SK-N-SH (cell line): ENCODE data around the gene CFAP65.

Source experiments
- EP300 ChIP-seq, 2 experiments: IDR thresholded peaks; 2 replicates each; pipeline versions ENCODE4 v1.4.0 to v1.6.1; 2012; ENCODE audit warnings: borderline replicate concordance in 1 of 2, low read depth in 1 of 2, low read length in 1 of 2
- FOXJ3 ChIP-seq: sonication (generic); formaldehyde crosslinking; IDR thresholded peaks from 2 replicates; pipeline ENCODE4 v1.5.1; 2020; ENCODE audit warnings: mild to moderate bottlenecking, missing genetic modification reagents
- POLR2AphosphoS5 ChIP-seq: IDR thresholded peaks from 2 replicates; pipeline ENCODE4 v1.6.1; 2012; ENCODE audit warnings: low read depth, low read length
- TF ChIP-seq, protein P1 (sequence below): fragments of 200-600 bp; sonication (generic); IDR thresholded peaks from 2 replicates; pipeline ENCODE4 v1.6.1; 2017; ENCODE audit warnings: antibody characterized with exemption, mild to moderate bottlenecking, moderate library complexity
- TF ChIP-seq, protein P2 (sequence below): IDR thresholded peaks from 2 replicates; pipeline ENCODE4 v1.6.1; 2012; ENCODE audit warnings: mild to moderate bottlenecking, low read depth, low read length, moderate library complexity
- TF ChIP-seq, protein P3 (sequence below): fragments of 150-350 bp; IDR thresholded peaks from 2 replicates; pipeline ENCODE4 v1.6.1; 2016; ENCODE audit warnings: mild to moderate bottlenecking, low read depth, low read length

DNA sequence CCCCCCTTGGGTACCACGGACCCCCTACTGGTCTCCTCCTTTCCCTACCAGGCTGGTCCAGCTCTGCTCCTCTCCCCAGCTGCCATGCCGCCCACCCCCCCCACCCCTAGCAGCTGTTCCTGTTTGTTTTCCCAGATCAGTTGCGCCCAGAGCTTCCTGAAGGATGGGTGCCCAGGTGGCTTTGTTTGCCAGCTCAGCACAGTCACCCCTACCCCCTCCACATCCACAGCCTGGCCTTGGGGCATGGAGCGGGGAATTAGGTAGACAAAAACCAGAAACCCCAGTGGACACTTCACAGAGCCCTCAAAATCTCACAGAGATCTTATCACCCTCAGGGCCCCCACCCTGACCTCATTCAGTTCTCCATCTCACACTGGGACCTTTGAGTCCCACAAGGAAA is 44.4 kb downstream of the CFAP65 start:
- TF ChIP-seq, protein P1, sequence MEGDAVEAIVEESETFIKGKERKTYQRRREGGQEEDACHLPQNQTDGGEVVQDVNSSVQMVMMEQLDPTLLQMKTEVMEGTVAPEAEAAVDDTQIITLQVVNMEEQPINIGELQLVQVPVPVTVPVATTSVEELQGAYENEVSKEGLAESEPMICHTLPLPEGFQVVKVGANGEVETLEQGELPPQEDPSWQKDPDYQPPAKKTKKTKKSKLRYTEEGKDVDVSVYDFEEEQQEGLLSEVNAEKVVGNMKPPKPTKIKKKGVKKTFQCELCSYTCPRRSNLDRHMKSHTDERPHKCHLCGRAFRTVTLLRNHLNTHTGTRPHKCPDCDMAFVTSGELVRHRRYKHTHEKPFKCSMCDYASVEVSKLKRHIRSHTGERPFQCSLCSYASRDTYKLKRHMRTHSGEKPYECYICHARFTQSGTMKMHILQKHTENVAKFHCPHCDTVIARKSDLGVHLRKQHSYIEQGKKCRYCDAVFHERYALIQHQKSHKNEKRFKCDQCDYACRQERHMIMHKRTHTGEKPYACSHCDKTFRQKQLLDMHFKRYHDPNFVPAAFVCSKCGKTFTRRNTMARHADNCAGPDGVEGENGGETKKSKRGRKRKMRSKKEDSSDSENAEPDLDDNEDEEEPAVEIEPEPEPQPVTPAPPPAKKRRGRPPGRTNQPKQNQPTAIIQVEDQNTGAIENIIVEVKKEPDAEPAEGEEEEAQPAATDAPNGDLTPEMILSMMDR = no peak
- peak; percentile 96 for TF ChIP-seq FOXJ3 (CRISPR knock-in tag)
- no peak for TF ChIP-seq POLR2AphosphoS5
- TF ChIP-seq, protein P2, sequence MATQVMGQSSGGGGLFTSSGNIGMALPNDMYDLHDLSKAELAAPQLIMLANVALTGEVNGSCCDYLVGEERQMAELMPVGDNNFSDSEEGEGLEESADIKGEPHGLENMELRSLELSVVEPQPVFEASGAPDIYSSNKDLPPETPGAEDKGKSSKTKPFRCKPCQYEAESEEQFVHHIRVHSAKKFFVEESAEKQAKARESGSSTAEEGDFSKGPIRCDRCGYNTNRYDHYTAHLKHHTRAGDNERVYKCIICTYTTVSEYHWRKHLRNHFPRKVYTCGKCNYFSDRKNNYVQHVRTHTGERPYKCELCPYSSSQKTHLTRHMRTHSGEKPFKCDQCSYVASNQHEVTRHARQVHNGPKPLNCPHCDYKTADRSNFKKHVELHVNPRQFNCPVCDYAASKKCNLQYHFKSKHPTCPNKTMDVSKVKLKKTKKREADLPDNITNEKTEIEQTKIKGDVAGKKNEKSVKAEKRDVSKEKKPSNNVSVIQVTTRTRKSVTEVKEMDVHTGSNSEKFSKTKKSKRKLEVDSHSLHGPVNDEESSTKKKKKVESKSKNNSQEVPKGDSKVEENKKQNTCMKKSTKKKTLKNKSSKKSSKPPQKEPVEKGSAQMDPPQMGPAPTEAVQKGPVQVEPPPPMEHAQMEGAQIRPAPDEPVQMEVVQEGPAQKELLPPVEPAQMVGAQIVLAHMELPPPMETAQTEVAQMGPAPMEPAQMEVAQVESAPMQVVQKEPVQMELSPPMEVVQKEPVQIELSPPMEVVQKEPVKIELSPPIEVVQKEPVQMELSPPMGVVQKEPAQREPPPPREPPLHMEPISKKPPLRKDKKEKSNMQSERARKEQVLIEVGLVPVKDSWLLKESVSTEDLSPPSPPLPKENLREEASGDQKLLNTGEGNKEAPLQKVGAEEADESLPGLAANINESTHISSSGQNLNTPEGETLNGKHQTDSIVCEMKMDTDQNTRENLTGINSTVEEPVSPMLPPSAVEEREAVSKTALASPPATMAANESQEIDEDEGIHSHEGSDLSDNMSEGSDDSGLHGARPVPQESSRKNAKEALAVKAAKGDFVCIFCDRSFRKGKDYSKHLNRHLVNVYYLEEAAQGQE = no peak
- TF ChIP-seq, protein P3, sequence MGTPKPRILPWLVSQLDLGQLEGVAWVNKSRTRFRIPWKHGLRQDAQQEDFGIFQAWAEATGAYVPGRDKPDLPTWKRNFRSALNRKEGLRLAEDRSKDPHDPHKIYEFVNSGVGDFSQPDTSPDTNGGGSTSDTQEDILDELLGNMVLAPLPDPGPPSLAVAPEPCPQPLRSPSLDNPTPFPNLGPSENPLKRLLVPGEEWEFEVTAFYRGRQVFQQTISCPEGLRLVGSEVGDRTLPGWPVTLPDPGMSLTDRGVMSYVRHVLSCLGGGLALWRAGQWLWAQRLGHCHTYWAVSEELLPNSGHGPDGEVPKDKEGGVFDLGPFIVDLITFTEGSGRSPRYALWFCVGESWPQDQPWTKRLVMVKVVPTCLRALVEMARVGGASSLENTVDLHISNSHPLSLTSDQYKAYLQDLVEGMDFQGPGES = no peak
- peak in 1 of 2 experiments; percentile 96; a peak in 2 of 4 replicates for TF ChIP-seq EP300 (IDR thresholded peaks at IDR 0.05; ENCODE audit: borderline replicate concordance in 1 of 2, low read depth in 1 of 2, low read length in 1 of 2)
